ENCODE data around the gene ZNF414.

Gene ZNF414

DNA sequence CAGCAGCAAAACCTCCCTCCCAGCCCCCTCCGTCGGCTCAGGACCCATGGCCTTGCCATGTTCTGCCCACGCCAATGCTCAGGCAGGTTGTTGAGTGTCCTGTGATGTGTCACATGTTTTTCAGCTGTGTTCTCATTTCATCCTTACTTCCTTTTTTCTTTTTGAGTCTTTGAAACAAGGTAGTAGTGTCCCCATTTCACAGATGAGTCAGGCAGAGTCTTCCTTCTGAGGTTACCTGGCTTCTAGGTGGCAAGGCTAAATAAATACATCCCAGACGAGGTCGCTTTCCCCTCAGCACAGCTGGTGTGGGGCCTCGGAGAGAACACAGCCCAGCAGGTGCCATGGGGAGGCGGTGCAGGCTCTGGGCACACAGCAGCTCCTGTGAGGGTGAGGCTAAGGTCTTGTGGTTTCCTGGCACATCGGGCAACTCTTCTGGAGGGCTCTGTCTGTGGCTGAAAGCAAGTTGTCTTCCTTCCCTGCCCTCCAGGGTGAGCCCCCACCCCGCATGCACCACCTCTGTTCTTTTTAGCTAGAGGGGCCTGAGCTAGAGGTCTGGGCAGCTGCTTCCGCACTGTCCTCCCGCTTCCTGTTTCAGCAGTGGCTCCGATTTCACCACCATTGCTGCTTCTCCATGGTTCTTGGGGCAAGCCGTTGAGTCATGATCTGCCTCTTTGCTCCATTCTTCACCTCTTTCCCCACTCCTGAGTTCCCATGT, 26.7 kb downstream of the ZNF414 start:
- DNase-seq (ENCODE audit: low read depth) = no peak
- no peak overlapping the region for H3K4me3 ChIP-seq (ENCODE audit: low read length)
- TF ChIP-seq, protein P1, sequence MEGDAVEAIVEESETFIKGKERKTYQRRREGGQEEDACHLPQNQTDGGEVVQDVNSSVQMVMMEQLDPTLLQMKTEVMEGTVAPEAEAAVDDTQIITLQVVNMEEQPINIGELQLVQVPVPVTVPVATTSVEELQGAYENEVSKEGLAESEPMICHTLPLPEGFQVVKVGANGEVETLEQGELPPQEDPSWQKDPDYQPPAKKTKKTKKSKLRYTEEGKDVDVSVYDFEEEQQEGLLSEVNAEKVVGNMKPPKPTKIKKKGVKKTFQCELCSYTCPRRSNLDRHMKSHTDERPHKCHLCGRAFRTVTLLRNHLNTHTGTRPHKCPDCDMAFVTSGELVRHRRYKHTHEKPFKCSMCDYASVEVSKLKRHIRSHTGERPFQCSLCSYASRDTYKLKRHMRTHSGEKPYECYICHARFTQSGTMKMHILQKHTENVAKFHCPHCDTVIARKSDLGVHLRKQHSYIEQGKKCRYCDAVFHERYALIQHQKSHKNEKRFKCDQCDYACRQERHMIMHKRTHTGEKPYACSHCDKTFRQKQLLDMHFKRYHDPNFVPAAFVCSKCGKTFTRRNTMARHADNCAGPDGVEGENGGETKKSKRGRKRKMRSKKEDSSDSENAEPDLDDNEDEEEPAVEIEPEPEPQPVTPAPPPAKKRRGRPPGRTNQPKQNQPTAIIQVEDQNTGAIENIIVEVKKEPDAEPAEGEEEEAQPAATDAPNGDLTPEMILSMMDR (IDR thresholded peaks at IDR 0.05; ENCODE audit: insufficient read depth, low read depth, low read length, missing control alignments) = no peak

DNA sequence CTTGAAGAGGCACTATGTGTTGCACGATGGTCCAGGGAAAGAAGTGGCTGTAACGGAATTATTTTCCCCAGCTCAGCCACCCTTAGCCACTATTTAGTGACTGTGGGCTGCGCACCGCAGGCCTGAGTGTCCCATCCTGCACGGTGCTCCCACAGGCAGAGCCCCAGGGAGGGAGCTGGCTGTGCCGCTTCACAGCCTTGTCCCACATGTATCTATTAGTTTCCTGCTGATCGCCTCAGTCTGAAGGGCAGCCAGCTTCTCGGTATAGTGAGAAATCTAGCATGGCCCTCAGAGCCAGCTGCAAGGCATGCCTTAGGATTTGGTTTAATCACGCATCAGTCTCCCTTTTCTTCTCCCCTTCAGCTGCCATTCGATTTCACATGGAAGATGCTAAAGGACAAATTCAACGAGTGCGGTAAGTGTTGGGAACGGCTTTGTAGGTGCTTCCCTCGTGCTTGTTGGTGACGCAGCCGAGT, 27.3 kb downstream of the ZNF414 start:
- no peak overlapping the region for H3K4me3 ChIP-seq (ENCODE audit: low read length)
- DNase-seq (ENCODE audit: low read depth) = no peak
- TF ChIP-seq, protein P1 (IDR thresholded peaks at IDR 0.05; ENCODE audit: insufficient read depth, low read depth, low read length, missing control alignments) = no peak

- no peak overlapping the region for H3K4me3 ChIP-seq (ENCODE audit: low read length)
- TF ChIP-seq, protein P1 (IDR thresholded peaks at IDR 0.05; ENCODE audit: insufficient read depth, low read depth, low read length, missing control alignments) = no peak
- DNase-seq (ENCODE audit: low read depth) = no peak
Measured at GRCh38 chr19:8485561-8486371, 28.2 kb downstream of the ZNF414 start.

GRCh38 chr19:8484331-8484894, 29.6 kb downstream of the ZNF414 start:
- no peak for DNase-seq (ENCODE audit: low read depth)
- TF ChIP-seq, protein P1 (IDR thresholded peaks at IDR 0.05; ENCODE audit: insufficient read depth, low read depth, low read length, missing control alignments) = no peak
- no peak overlapping the region for H3K4me3 ChIP-seq (ENCODE audit: low read length)

DNA sequence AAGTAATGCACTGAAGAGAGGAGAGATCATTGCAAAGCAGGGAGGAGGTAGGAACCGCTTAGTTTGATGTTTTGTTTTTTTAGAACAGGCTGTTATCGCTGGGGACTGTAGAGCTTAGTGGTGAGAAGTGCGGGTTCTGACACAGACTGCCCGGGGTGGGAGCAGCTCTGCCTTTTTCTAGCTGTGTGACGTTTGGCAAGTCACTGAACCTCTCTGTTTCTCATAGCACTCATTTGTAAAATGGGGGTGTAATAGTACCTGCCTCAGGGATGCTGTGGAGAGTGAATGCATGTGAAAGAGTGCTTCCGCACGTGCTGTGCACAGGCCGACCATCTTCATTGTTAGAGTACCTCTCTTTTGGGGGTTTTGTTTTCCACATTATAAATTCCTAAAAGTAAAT, 30.8 kb downstream of the ZNF414 start:
- TF ChIP-seq, protein P1 (IDR thresholded peaks at IDR 0.05; ENCODE audit: insufficient read depth, low read depth, low read length, missing control alignments) = no peak
- no peak for DNase-seq (ENCODE audit: low read depth)
- H3K4me3 ChIP-seq (ENCODE audit: low read length) = no peak overlapping the region

GRCh38 chr19:8482696-8483095, 31.3 kb downstream of the ZNF414 start:
- H3K4me3 ChIP-seq (ENCODE audit: low read length) = no peak overlapping the region
- DNase-seq (ENCODE audit: low read depth) = no peak
- TF ChIP-seq, protein P1 (IDR thresholded peaks at IDR 0.05; ENCODE audit: insufficient read depth, low read depth, low read length, missing control alignments) = no peak
